GM19372 (cell line): ENCODE measurements around the gene RAP2A.
A peak's percentile ranks its signal among the peaks of the same experiment; 100 is the strongest.

ENCODE experiments used
- ATAC-seq: cut with Tn5 transposase; IDR thresholded peaks from one replicate; pipeline ENCODE4 v1.9.1; 2021; ENCODE audit warnings: mild to moderate bottlenecking, low read depth, moderate library complexity; ENCODE audit not compliant: unreplicated experiment

The RAP2A gene

GRCh38 chr13:97433727-97434396 is at the start of gene RAP2A:
RAP2A (plus strand) TSS chr13:97434169; CDS start chr13:97434471, 302 bp downstream.
- ATAC-seq, result peak; percentile 37

GRCh38 chr13:97384371-97384770 is 49.6 kb upstream of the RAP2A start:
- ATAC-seq, result no peak

- ATAC-seq, result no peak
Observed at GRCh38 chr13:97385146-97385545, 48.8 kb upstream of the RAP2A start.

GRCh38 chr13:97385854-97386253 is 48.1 kb upstream of the RAP2A start:
- ATAC-seq, result no peak

GRCh38 chr13:97386801-97387484 is 47.0 kb upstream of the RAP2A start:
- ATAC-seq, result no peak

GRCh38 chr13:97387485-97387839 is 46.5 kb upstream of the RAP2A start:
- ATAC-seq, result no peak

- ATAC-seq, result no peak
Observed at GRCh38 chr13:97387890-97388289, 46.1 kb upstream of the RAP2A start.

- ATAC-seq, result no peak
Observed at GRCh38 chr13:97388373-97388772, 45.6 kb upstream of the RAP2A start.

- ATAC-seq, result no peak
Observed at GRCh38 chr13:97390941-97391600, 42.9 kb upstream of the RAP2A start.

- ATAC-seq, result no peak
Observed at GRCh38 chr13:97392020-97392419, 41.9 kb upstream of the RAP2A start.

- ATAC-seq, result no peak
Observed at GRCh38 chr13:97394542-97394941, 39.4 kb upstream of the RAP2A start.

GRCh38 chr13:97395447-97396136 is 38.4 kb upstream of the RAP2A start:
- ATAC-seq, result no peak

GRCh38 chr13:97397267-97397666 is 36.7 kb upstream of the RAP2A start:
- ATAC-seq, result no peak

- no peak for ATAC-seq
Observed at GRCh38 chr13:97401421-97401820, 32.5 kb upstream of the RAP2A start.

GRCh38 chr13:97403893-97404750 is 29.8 kb upstream of the RAP2A start:
- no peak for ATAC-seq

GRCh38 chr13:97407540-97407939 is 26.4 kb upstream of the RAP2A start:
- no peak for ATAC-seq

GRCh38 chr13:97408938-97409337 is 25.0 kb upstream of the RAP2A start:
- no peak for ATAC-seq

- ATAC-seq, result no peak
Observed at GRCh38 chr13:97411984-97412383, 22.0 kb upstream of the RAP2A start.

GRCh38 chr13:97413694-97414093 is 20.3 kb upstream of the RAP2A start:
- no peak for ATAC-seq

- no peak for ATAC-seq
Observed at GRCh38 chr13:97414392-97414791, 19.6 kb upstream of the RAP2A start.
